GM23338 (cell line): ENCODE data around the gene TNIP1. TPM values are rescaled to one million over a fixed set of nuclear protein-coding genes. Genes with fewer than 3 reads are reported as not detected.
A peak's percentile ranks its signal among the peaks of the same experiment; 100 is the strongest.

Experiments
- ATAC-seq: fragments of 200-7000 bp; cut with Tn5 transposase; 3 replicates; pipeline ENCODE4 v1.9.1; 2020
- DNase-seq: peaks from one replicate; pipeline ENCODE4 v3.0.0-alpha.2; 2015; ENCODE audit warnings: low spot score
- H2AFZ ChIP-seq: fragments of 200-600 bp; sonication (generic); 2 replicates; pipeline ENCODE4 v1.8.0; 2016; ENCODE audit warnings: antibody characterized with exemption, mild to moderate bottlenecking, moderate library complexity
- H3F3A ChIP-seq: fragments of 200-600 bp; sonication (generic); replicated peaks from 2 replicates; pipeline ENCODE4 v1.8.0; 2017; ENCODE audit warnings: antibody characterized with exemption, mixed run types, low read depth
- H3K27ac ChIP-seq: fragments of 200-600 bp; sonication (generic); 2 replicates; pipeline ENCODE4 v1.6.1; 2016; ENCODE audit warnings: low read depth
- H3K27me3 ChIP-seq: fragments of 200-600 bp; sonication (generic); 2 replicates; pipeline ENCODE4 v1.8.0; 2016; ENCODE audit warnings: mild to moderate bottlenecking, mixed run types, moderate library complexity; ENCODE audit not compliant: insufficient read depth
- H3K36me3 ChIP-seq: fragments of 200-600 bp; sonication (generic); 2 replicates; pipeline ENCODE4 v1.8.0; 2016; ENCODE audit warnings: mild to moderate bottlenecking; ENCODE audit not compliant: insufficient read depth
- H3K4me1 ChIP-seq: fragments of 200-600 bp; sonication (generic); 2 replicates; pipeline ENCODE4 v1.8.0; 2016; ENCODE audit warnings: mild to moderate bottlenecking, moderate library complexity; ENCODE audit not compliant: insufficient read depth
- H3K4me2 ChIP-seq: fragments of 200-600 bp; sonication (generic); 2 replicates; pipeline ENCODE4 v1.7.1; 2017; ENCODE audit warnings: mixed run types
- H3K4me3 ChIP-seq: fragments of 200-600 bp; sonication (generic); 2 replicates; pipeline ENCODE4 v1.6.1; 2016; ENCODE audit warnings: mixed run types
- H3K79me2 ChIP-seq: fragments of 200-600 bp; sonication (generic); replicated peaks from 2 replicates; pipeline ENCODE4 v1.8.0; 2017; ENCODE audit warnings: mild to moderate bottlenecking; ENCODE audit not compliant: insufficient read depth
- H3K9me2 ChIP-seq: fragments of 200-600 bp; sonication (generic); 2 replicates; pipeline ENCODE4 v1.8.0; 2017; ENCODE audit not compliant: insufficient read depth
- H4K20me1 ChIP-seq: fragments of 200-600 bp; sonication (generic); replicated peaks from 2 replicates; pipeline ENCODE4 v1.8.0; 2017; ENCODE audit warnings: mild to moderate bottlenecking; ENCODE audit not compliant: insufficient read depth
- H3K27ac Mint-ChIP-seq: 2 replicates; pipeline ENCODE4 v1.8.0; 2020; ENCODE audit warnings: inconsistent platforms, mild to moderate bottlenecking, moderate library complexity, mixed read lengths
- H3K27me3 Mint-ChIP-seq: 3 replicates; pipeline ENCODE4 v1.8.0; 2022; ENCODE audit warnings: low read depth, mild to moderate bottlenecking, moderate library complexity, mixed read lengths, inconsistent platforms; ENCODE audit not compliant: insufficient read depth, poor library complexity
- H3K36me3 Mint-ChIP-seq: 3 replicates; pipeline ENCODE4 v1.8.0; 2021; ENCODE audit warnings: low read depth, mild to moderate bottlenecking, inconsistent platforms, moderate library complexity, mixed read lengths
- H3K4me1 Mint-ChIP-seq: 3 replicates; pipeline ENCODE4 v1.8.0; 2020; ENCODE audit warnings: mild to moderate bottlenecking, inconsistent platforms, mixed read lengths
- H3K4me3 Mint-ChIP-seq: 3 replicates; pipeline ENCODE4 v1.8.0; 2021; ENCODE audit warnings: moderate library complexity, mild to moderate bottlenecking, inconsistent platforms, mixed read lengths
- H3K9me3 Mint-ChIP-seq: 3 replicates; pipeline ENCODE4 v1.8.0; 2020; ENCODE audit warnings: moderate library complexity, mild to moderate bottlenecking, inconsistent platforms, mixed read lengths
- CREB1 ChIP-seq: fragments of 250-450 bp; sonication (Bioruptor Pico); IDR thresholded peaks from 2 replicates; pipeline ENCODE4 v1.5.0; 2020; ENCODE audit warnings: low read depth, mild to moderate bottlenecking, moderate library complexity
- ETS1 ChIP-seq: IDR thresholded peaks from 2 replicates; pipeline ENCODE4 v1.6.1; 2016; ENCODE audit warnings: antibody characterized with exemption
- EZH2 ChIP-seq: fragments of 200-600 bp; sonication (generic); IDR thresholded peaks from one replicate; pipeline ENCODE4 v1.8.0; 2017; ENCODE audit warnings: antibody characterized with exemption, mild to moderate bottlenecking, low read depth; ENCODE audit not compliant: unreplicated experiment
- EZH2phosphoT487 ChIP-seq: fragments of 200-600 bp; sonication (generic); IDR thresholded peaks from one replicate; pipeline ENCODE4 v1.8.1; 2018; ENCODE audit warnings: antibody characterized with exemption; ENCODE audit not compliant: unreplicated experiment
- JUNB ChIP-seq: IDR thresholded peaks from one replicate; pipeline ENCODE4 v1.6.1; 2016; ENCODE audit warnings: antibody characterized with exemption; ENCODE audit not compliant: unreplicated experiment
- NANOG ChIP-seq: IDR thresholded peaks from 2 replicates; pipeline ENCODE4 v1.6.1; 2016; ENCODE audit warnings: antibody characterized with exemption, borderline replicate concordance
- POLR2AphosphoS5 ChIP-seq: IDR thresholded peaks from 2 replicates; pipeline ENCODE4 v1.6.1; 2016; ENCODE audit warnings: antibody characterized with exemption, low read depth
- STAT1 ChIP-seq: IDR thresholded peaks from one replicate; pipeline ENCODE4 v1.6.1; 2016; ENCODE audit warnings: antibody characterized with exemption; ENCODE audit not compliant: unreplicated experiment
- ZNF114 ChIP-seq: fragments of 250-450 bp; sonication (Bioruptor Pico); IDR thresholded peaks from 2 replicates; pipeline ENCODE4 v1.5.0; 2020; ENCODE audit warnings: mild to moderate bottlenecking, moderate library complexity
- ZNF331 ChIP-seq: fragments of 250-450 bp; sonication (Bioruptor Pico); IDR thresholded peaks from 2 replicates; pipeline ENCODE4 v1.5.0; 2020; ENCODE audit warnings: low read depth, mild to moderate bottlenecking, moderate library complexity
- polyA plus RNA-seq: library from polyadenylated mRNA; unstranded; fragments of >200 nt; fragmentation: Nextera tagmentation; extraction: Ambion mirVana; gene quantifications from 2 replicates; pipeline ENCODE4 v1.2.1, GENCODE V29; 2016
- total RNA-seq: library from RNA; depleted of rRNA; stranded (reverse); fragments of >200 nt; shearing (Covaris generic); gene quantifications from 2 replicates; pipeline ENCODE4 v1.2.3, GENCODE V29; 2014
- TF ChIP-seq, protein P1 (sequence below), 2 experiments: fragments of 200-600 bp in 1 of 2; sonication (generic) in 1 of 2; conservative IDR thresholded peaks; 2 replicates each; pipeline versions ENCODE4 v1.5.1 to v1.6.1; 2016 to 2017; ENCODE audit warnings: antibody characterized with exemption in 2 of 2, low read depth in 2 of 2, mild to moderate bottlenecking in 2 of 2, moderate library complexity in 1 of 2

Gene TNIP1
- total and polyA plus RNA-seq, 2 experiments from 2014 or later = 10.3 to 29.6 TPM

DNA sequence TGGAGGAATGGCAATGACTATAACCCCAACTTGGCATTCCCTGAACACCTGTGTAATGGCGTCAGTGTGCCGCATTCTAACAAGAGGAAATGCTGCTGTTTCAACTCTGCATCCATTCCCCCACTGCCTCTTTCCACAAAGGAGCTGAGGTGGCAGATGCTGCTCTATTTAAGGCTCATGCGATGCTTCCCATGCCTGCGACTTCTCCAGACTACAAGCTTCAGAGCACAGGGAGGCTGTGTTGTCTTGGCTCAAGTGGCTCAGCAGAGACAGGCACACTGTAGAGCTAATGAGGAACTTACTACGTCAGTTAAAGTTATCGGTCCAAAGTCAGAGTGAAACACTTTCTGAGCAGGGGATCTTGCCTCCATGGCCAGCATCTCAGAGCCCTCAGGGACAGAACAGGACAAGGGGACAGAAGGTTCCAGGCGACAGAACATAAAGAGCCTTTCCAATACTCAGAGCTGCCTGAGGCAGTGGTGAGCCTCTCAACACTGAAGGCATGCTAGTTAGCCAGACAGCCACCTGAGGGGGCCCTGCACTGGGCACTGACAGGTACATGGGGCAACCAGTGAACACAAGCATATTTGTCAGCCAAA is 21.8 kb downstream of the TNIP1 start (continued):
- TF ChIP-seq POLR2AphosphoS5 (no peak), STAT1 (no peak), ZNF114 (no peak)

DNA sequence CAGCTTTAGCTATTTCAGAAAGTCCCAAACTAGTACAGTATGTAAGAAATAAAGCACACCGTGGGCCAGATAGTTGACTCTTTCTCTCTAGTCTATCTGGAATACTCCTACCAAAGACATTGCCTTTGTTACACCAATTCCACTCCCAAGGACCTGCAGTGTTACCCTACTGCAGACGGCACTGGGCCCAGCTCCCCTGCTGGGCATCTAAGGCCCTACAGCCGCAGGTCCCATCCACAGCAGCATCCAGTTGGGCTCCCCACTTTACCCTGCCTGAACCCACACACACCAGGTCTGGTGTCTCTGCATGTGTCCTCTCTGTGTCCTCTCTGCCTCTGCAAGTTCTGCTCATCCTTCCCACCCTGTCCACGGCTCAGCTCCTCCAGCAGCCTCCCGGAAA is 22.5 kb downstream of the TNIP1 start:
- Mint-ChIP-seq H3K9me3 (no peaks in the 10 kb centered on the region), H3K4me1 (no peaks in the 10 kb centered on the region), H3K27me3 (peaks cover 2% of the 10 kb centered on the region), H3K4me3 (no peak overlapping the region), H3K36me3 (peaks cover 8% of the 10 kb centered on the region; the same call in 2 of the 3 replicates), H3K27ac (no peak overlapping the region)
- TF ChIP-seq STAT1 (no peak), CREB1 (CRISPR knock-in tag) (no peak), ZNF114 (no peak)
- TF ChIP-seq, protein P1, sequence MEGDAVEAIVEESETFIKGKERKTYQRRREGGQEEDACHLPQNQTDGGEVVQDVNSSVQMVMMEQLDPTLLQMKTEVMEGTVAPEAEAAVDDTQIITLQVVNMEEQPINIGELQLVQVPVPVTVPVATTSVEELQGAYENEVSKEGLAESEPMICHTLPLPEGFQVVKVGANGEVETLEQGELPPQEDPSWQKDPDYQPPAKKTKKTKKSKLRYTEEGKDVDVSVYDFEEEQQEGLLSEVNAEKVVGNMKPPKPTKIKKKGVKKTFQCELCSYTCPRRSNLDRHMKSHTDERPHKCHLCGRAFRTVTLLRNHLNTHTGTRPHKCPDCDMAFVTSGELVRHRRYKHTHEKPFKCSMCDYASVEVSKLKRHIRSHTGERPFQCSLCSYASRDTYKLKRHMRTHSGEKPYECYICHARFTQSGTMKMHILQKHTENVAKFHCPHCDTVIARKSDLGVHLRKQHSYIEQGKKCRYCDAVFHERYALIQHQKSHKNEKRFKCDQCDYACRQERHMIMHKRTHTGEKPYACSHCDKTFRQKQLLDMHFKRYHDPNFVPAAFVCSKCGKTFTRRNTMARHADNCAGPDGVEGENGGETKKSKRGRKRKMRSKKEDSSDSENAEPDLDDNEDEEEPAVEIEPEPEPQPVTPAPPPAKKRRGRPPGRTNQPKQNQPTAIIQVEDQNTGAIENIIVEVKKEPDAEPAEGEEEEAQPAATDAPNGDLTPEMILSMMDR (conservative IDR thresholded peaks at IDR 0.05; ENCODE audit: low read depth in 2 of 2) = 0 out of 4 replicates have a peak, but pooled peaks of 1 of the 2 experiments have one; percentile 12
- H3K36me3 ChIP-seq = no peaks in the 10 kb centered on the region
- no peak overlapping the region for H2AFZ ChIP-seq
- H3K9me2 ChIP-seq = no peaks in the 10 kb centered on the region
- no peak; the same call in 2 of the 3 replicates for ATAC-seq
- no peak overlapping the region for H3K4me2 ChIP-seq
- no peak overlapping the region for H3K27ac ChIP-seq
- H3K27me3 ChIP-seq = no peaks in the 10 kb centered on the region
- no peaks in the 10 kb centered on the region for H3K79me2 ChIP-seq
- no peak for DNase-seq
- no peak overlapping the region for H3K4me3 ChIP-seq
- H3K4me1 ChIP-seq = no peaks in the 10 kb centered on the region
- no peaks in the 10 kb centered on the region for H3F3A ChIP-seq
- H4K20me1 ChIP-seq = no peaks in the 10 kb centered on the region; the same call in none of the 2 replicates

DNA sequence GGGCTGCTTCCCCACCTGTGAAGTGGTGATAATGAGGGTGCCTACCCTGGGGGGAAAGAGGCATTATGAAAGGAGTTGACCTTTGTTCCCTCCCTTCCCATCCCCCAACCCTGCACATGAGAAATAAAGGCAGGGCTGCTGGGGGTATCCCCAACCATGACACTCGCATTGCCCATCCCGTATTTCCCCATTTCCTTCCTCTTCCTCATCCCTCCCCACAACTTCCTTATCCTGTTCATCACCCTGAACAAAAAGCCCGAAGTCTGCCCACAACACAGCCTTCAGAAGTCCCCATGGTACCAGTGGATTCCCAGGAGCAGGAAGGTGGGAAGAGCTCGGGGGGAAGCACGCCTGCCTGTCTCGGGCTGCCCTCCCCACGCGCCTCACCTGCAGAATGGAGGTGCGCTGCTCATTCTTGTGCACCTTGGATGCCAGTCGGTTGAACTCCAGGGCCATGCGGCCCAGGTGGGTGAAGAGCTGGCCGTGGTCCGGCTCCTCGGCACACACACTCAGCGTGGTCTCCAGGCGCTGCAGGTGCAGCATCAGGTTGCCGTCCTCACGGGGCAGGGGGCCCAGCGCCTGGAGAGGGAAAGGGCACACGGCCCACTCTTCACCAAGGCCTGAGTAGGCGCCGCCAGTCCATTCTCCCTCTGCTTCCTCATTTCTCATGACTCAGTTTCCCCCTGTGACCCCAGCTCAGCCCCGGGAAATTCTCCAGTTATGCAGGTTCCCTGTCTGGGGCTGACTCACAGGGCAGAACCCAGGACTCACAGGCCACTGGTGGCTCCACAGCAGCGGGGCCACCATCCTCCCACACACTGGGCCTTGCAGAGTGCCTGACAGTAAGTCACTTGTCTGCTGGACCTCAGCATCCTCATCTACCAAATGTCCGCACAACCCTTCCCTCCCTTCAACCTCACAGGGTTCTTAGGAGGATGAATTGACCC is 24.2 kb downstream of the TNIP1 start:
- no peak overlapping the region for H3K4me3 Mint-ChIP-seq
- H3K4me3 ChIP-seq = no peak overlapping the region
- H3K4me2 ChIP-seq = no peak overlapping the region
- DNase-seq (no peak), ATAC-seq (no peak)
- no peaks in the 10 kb centered on the region for H3K4me1 ChIP-seq
- no peaks in the 10 kb centered on the region for H3F3A ChIP-seq
- no peaks in the 10 kb centered on the region; the same call in none of the 2 replicates for H4K20me1 ChIP-seq
- peaks cover 4% of the 10 kb centered on the region for H3K27me3 Mint-ChIP-seq
- H3K4me1 Mint-ChIP-seq = peaks cover 2% of the 10 kb centered on the region; the same call in 1 of the 3 replicates
- no peak overlapping the region for H2AFZ ChIP-seq
- no peaks in the 10 kb centered on the region for H3K27me3 ChIP-seq
- no peaks in the 10 kb centered on the region for H3K79me2 ChIP-seq
- H3K36me3 ChIP-seq = no peaks in the 10 kb centered on the region
- H3K9me2 ChIP-seq = no peaks in the 10 kb centered on the region
- peaks cover 6% of the 10 kb centered on the region; the same call in 2 of the 3 replicates for H3K36me3 Mint-ChIP-seq
- H3K27ac ChIP-seq = no peak overlapping the region
- TF ChIP-seq NANOG = no peak
- no peak for TF ChIP-seq ETS1
- TF ChIP-seq, protein P1 (conservative IDR thresholded peaks at IDR 0.05; ENCODE audit: low read depth in 2 of 2) = no peak
- TF ChIP-seq EZH2phosphoT487 = no peak
- TF ChIP-seq ZNF331 (CRISPR knock-in tag) = no peak
- no peak for TF ChIP-seq JUNB
- TF ChIP-seq EZH2 = no peak
- TF ChIP-seq ZNF114 = no peak
- TF ChIP-seq POLR2AphosphoS5 = no peak
- H3K9me3 Mint-ChIP-seq = no peaks in the 10 kb centered on the region
- no peak overlapping the region for H3K27ac Mint-ChIP-seq
